DOHH2 (cell line): ENCODE measurements around the gene P2RY1.

Source experiments
- CTCF ChIP-seq: fragments of 200-600 bp; sonication (generic); IDR thresholded peaks from one replicate; pipeline ENCODE4 v1.5.1; 2014; ENCODE audit warnings: antibody characterized with exemption, mild to moderate bottlenecking, low read depth, low read length; ENCODE audit not compliant: poor library complexity, severe bottlenecking
- EZH2phosphoT487 ChIP-seq: fragments of 200-600 bp; sonication (generic); IDR thresholded peaks from 2 replicates; pipeline ENCODE4 v1.6.1; 2017; ENCODE audit warnings: borderline replicate concordance, mild to moderate bottlenecking, antibody characterized with exemption, low read length, moderate library complexity, mixed read lengths

GRCh38 chr3:152841131-152841530 is 6.2 kb downstream of the P2RY1 start:
- no peak for TF ChIP-seq CTCF
- no peak for TF ChIP-seq EZH2phosphoT487
